BJ (cell line): ENCODE measurements around the gene IL1RAPL1. TPM values are rescaled to one million over a fixed set of nuclear protein-coding genes. Genes with fewer than 3 reads are reported as not detected.

ENCODE experiments used
- CTCF ChIA-PET: fragments of 350-600 bp; formaldehyde crosslinking; extraction: SDS; loops from one replicate; lab custom pipeline; 2021; ENCODE audit warnings: antibody characterized with exemption, inconsistent platforms; lab: Yijun Ruan, JAX
- POLR2A ChIA-PET: fragments of 300-600 bp; sonication (Branson Sonifier 250); formaldehyde crosslinking; extraction: SDS; loops from one replicate; lab custom pipeline; 2021; ENCODE audit warnings: antibody characterized with exemption; lab: Charles Lee
- DNase-seq: peaks from one replicate; pipeline ENCODE4 v3.0.0-alpha.2; 2011; ENCODE audit warnings: low read depth
- H3K27me3 ChIP-seq: 2 replicates; pipeline ENCODE4 v1.6.0; 2011; ENCODE audit warnings: low read length; ENCODE audit not compliant: control insufficient read depth, insufficient read depth
- H3K36me3 ChIP-seq: 2 replicates; pipeline ENCODE4 v1.5.1; 2011; ENCODE audit warnings: low read length; ENCODE audit not compliant: control insufficient read depth, insufficient read depth
- H3K4me3 ChIP-seq: 2 replicates; pipeline ENCODE4 v1.5.1; 2011; ENCODE audit warnings: low read depth, mild to moderate bottlenecking, control low read depth, low read length
- CTCF ChIP-seq: IDR thresholded peaks from 2 replicates; pipeline ENCODE4 v1.5.1; 2011; ENCODE audit warnings: low read depth, mild to moderate bottlenecking, control low read depth, inconsistent platforms, low read length, moderate library complexity; ENCODE audit not compliant: insufficient read depth
- polyA plus RNA-seq: library from polyadenylated mRNA; depleted of rRNA; stranded (reverse); fragments of >200 nt; gene quantifications from 2 replicates; pipeline ENCODE4 v1.2.3, GENCODE V29; 2011

Gene IL1RAPL1
- polyA plus RNA-seq, 1 experiment: 0.02 TPM

GRCh38 chrX:29148511-29148910 is 561.3 kb downstream of the IL1RAPL1 start:
- no peak for DNase-seq
- H3K36me3 ChIP-seq: no peaks in the 10 kb centered on the region
- H3K4me3 ChIP-seq: no peak overlapping the region
- ChIA-PET POLR2A (no interaction called here), CTCF (no interaction called here)
- TF ChIP-seq CTCF: no peak
- H3K27me3 ChIP-seq: no peaks in the 10 kb centered on the region

- ChIA-PET POLR2A (no interaction called here), CTCF (no interaction called here)
- Histone ChIP-seq H3K4me3 (no peak overlapping the region), H3K36me3 (no peaks in the 10 kb centered on the region), H3K27me3 (no peaks in the 10 kb centered on the region)
- no peak for TF ChIP-seq CTCF
- DNase-seq: no peak
Measured at GRCh38 chrX:29155286-29155685, 568.0 kb downstream of the IL1RAPL1 start.

- CTCF ChIA-PET: no interaction called here
- no peak for TF ChIP-seq CTCF
- Histone ChIP-seq H3K27me3 (no peaks in the 10 kb centered on the region), H3K4me3 (no peak overlapping the region), H3K36me3 (no peaks in the 10 kb centered on the region)
- no peak for DNase-seq
- POLR2A ChIA-PET: no interaction called here
Measured at GRCh38 chrX:29172880-29173279, 585.6 kb downstream of the IL1RAPL1 start.

GRCh38 chrX:29187264-29187663 is 600.0 kb downstream of the IL1RAPL1 start:
- no peak for TF ChIP-seq CTCF
- no peak overlapping the region for H3K4me3 ChIP-seq
- H3K36me3 ChIP-seq: no peaks in the 10 kb centered on the region
- DNase-seq: no peak
- no peaks in the 10 kb centered on the region for H3K27me3 ChIP-seq
- CTCF ChIA-PET: no interaction called here
- POLR2A ChIA-PET: no interaction called here

GRCh38 chrX:29196501-29196900 is 609.3 kb downstream of the IL1RAPL1 start:
- no peak for TF ChIP-seq CTCF
- POLR2A ChIA-PET: no interaction called here
- CTCF ChIA-PET: no interaction called here
- no peak overlapping the region for H3K4me3 ChIP-seq
- DNase-seq: no peak
- no peaks in the 10 kb centered on the region for H3K27me3 ChIP-seq
- no peaks in the 10 kb centered on the region for H3K36me3 ChIP-seq
